K562 (cell line): ENCODE results near the gene RNFT2. TPM values are rescaled to one million over a fixed set of nuclear protein-coding genes. Genes with fewer than 3 reads are reported as not detected.

Source experiments
- ATAC-seq: fragments of 200-7000 bp; cut with Tn5 transposase; 3 replicates; pipeline ENCODE4 v1.9.1; 2020; ENCODE audit warnings: moderate library complexity
- Bru-seq: library from RNA; stranded (reverse); fragments of 400-500 nt; gene quantifications from one replicate; lab custom pipeline; 2021; lab: Mats Ljungman, UMichigan
- BruChase-seq, 2 experiments: library from RNA; stranded (reverse); fragments of 400-500 nt; gene quantifications; one replicate each; lab custom pipeline; 2021; lab: Mats Ljungman, UMichigan
- BruUV-seq: library from RNA; stranded (reverse); fragments of 400-500 nt; replicated peaks from 2 replicates; lab custom pipeline; 2021; lab: Mats Ljungman, UMichigan
- CTCF ChIA-PET: fragments of 300-600 bp; formaldehyde crosslinking; extraction: SDS; loops from one replicate; lab custom pipeline; 2021; ENCODE audit warnings: low intra/inter-chr PET ratio; lab: Yijun Ruan, JAX
- POLR2A ChIA-PET: fragments of 300-600, 350-650 bp; sonication (Branson Sonifier 250); formaldehyde crosslinking; extraction: SDS; loops from one replicate; lab custom pipeline; 2021; ENCODE audit warnings: antibody characterized with exemption, inconsistent platforms; lab: Yijun Ruan, JAX
- DNase-seq, 4 experiments: peaks; one replicate each; pipeline versions ENCODE4 v3.0.0 to v3.0.0-alpha.2; 2011 to 2018; ENCODE audit warnings: low spot score in 3 of 4, mixed read lengths in 3 of 4; ENCODE audit errors: extremely low read depth in 1 of 4
- FAIRE-seq: peaks from 2 replicates; lab custom pipeline; 2011; peaks lifted over from hg19 to GRCh38; lab: Jason Lieb, UNC
- H2AFZ ChIP-seq: 2 replicates; pipeline ENCODE4 v1.6.0; 2011; ENCODE audit warnings: low read depth, low read length, control low read depth, inconsistent platforms
- H3K27ac ChIP-seq: fragments of 200-600 bp; 3 replicates; pipeline ENCODE4 v1.8.0; 2011; ENCODE audit warnings: low read depth, mild to moderate bottlenecking, control low read depth, inconsistent platforms, low read length, moderate library complexity, mixed read lengths; ENCODE audit errors: extremely low read depth
- H3K27me3 ChIP-seq, 2 experiments: fragments of 300-600 bp in 1 of 2; 2 replicates in 1 of 2; 3 replicates in 1 of 2; pipeline versions ENCODE4 v1.6.0 to v1.8.0; 2011; ENCODE audit warnings: inconsistent platforms in 2 of 2, low read length in 2 of 2, mild to moderate bottlenecking in 1 of 2, mixed read lengths in 1 of 2, moderate library complexity in 1 of 2; ENCODE audit not compliant: control insufficient read depth in 2 of 2, insufficient read depth in 2 of 2
- H3K36me3 ChIP-seq: fragments of 300-600 bp; 3 replicates; pipeline ENCODE4 v1.8.0; 2011; ENCODE audit warnings: mild to moderate bottlenecking, low read length, inconsistent platforms; ENCODE audit not compliant: control insufficient read depth, insufficient read depth
- H3K4me1 ChIP-seq, 2 experiments: fragments of 200-600 bp in 1 of 2; replicated peaks in 1 of 2; 2 replicates in 1 of 2; 3 replicates in 1 of 2; pipeline versions ENCODE4 v1.5.1 to v1.8.0; 2011; ENCODE audit warnings: inconsistent platforms in 2 of 2, low read length in 2 of 2, mild to moderate bottlenecking in 1 of 2, mixed read lengths in 1 of 2, moderate library complexity in 1 of 2; ENCODE audit not compliant: control insufficient read depth in 2 of 2, insufficient read depth in 2 of 2
- H3K4me2 ChIP-seq: 2 replicates; pipeline ENCODE4 v1.6.1; 2011; ENCODE audit warnings: low read length, control low read depth, inconsistent platforms, mixed read lengths; ENCODE audit not compliant: insufficient read depth
- H3K4me3 ChIP-seq: fragments of 200-600 bp; sonication (generic), shearing (Covaris generic); 2 replicates; pipeline ENCODE4 v1.5.1; 2016; ENCODE audit warnings: control low read depth, inconsistent platforms
- H3K79me2 ChIP-seq: fragments of 200-600 bp; 3 replicates; pipeline ENCODE4 v1.8.0; 2011; ENCODE audit warnings: low read length, inconsistent platforms; ENCODE audit not compliant: control insufficient read depth, insufficient read depth
- H3K9ac ChIP-seq, 2 experiments: 2 replicates each; pipeline versions ENCODE4 v1.6.0 to v1.6.1; 2011; ENCODE audit warnings: low read depth in 2 of 2, low read length in 2 of 2, control low read depth in 1 of 2, inconsistent platforms in 1 of 2, mild to moderate bottlenecking in 1 of 2, mixed read lengths in 1 of 2; ENCODE audit not compliant: insufficient read depth in 1 of 2
- H3K9me1 ChIP-seq: one replicate; pipeline ENCODE4 v1.6.0; 2011; ENCODE audit warnings: inconsistent platforms, mild to moderate bottlenecking, low read length, moderate library complexity; ENCODE audit not compliant: control insufficient read depth, insufficient read depth
- H3K9me3 ChIP-seq: replicated peaks from 2 replicates; pipeline ENCODE4 v1.5.1; 2011; ENCODE audit warnings: low read depth, low read length, inconsistent platforms; ENCODE audit not compliant: control insufficient read depth, insufficient read depth
- H4K20me1 ChIP-seq: replicated peaks from 2 replicates; pipeline ENCODE4 v1.6.1; 2011; ENCODE audit warnings: low read length, inconsistent platforms, mixed read lengths; ENCODE audit not compliant: control insufficient read depth, insufficient read depth
- ATF3 ChIP-seq, 2 experiments: fragments of 450-650 bp in 1 of 2; sonication (generic) in 1 of 2; formaldehyde crosslinking in 1 of 2; IDR thresholded peaks in 1 of 2; conservative IDR thresholded peaks in 1 of 2; 2 replicates each; pipeline versions ENCODE4 v1.6.1 to v1.8.1; 2016 to 2023; ENCODE audit warnings: mild to moderate bottlenecking in 2 of 2, moderate library complexity in 2 of 2, inconsistent platforms in 1 of 2, missing genetic modification reagents in 1 of 2
- FOSL1 ChIP-seq: fragments of 200-800 bp; sonication (Bioruptor generic); conservative IDR thresholded peaks from 2 replicates; pipeline ENCODE4 v1.6.1; 2016; ENCODE audit warnings: missing genetic modification characterization, missing compliant biosample characterization
- NBN ChIP-seq: fragments of 450-650 bp; IDR thresholded peaks from 2 replicates; pipeline ENCODE4 v1.6.1; 2016; ENCODE audit warnings: low read depth, mild to moderate bottlenecking
- POLR2G ChIP-seq: fragments of 200-400 bp; formaldehyde crosslinking; IDR thresholded peaks from 2 replicates; pipeline ENCODE4 v1.6.1; 2017; ENCODE audit warnings: low read depth, mild to moderate bottlenecking, antibody characterized with exemption, low read length, moderate library complexity
- USF1 ChIP-seq: sonication (generic); formaldehyde crosslinking; IDR thresholded peaks from 2 replicates; pipeline ENCODE4 v1.9.0; 2022; ENCODE audit warnings: mild to moderate bottlenecking, missing genetic modification reagents
- XRCC4 ChIP-seq: IDR thresholded peaks from one replicate; pipeline ENCODE4 v1.6.1; 2011; ENCODE audit not compliant: insufficient read depth, insufficient read length; ENCODE audit errors: extremely low read depth
- WGBS: fragments of 100-300 bp; shearing (Covaris generic); methylation state at CpG from one replicate; pipeline ENCODE4 v1.1.6; 2016; ENCODE audit warnings: low coverage, mixed read lengths; ENCODE audit not compliant: insufficient coverage; ENCODE audit errors: missing lambda C conversion rate; 5-methylcytosine and 5-hydroxymethylcytosine counted together
- in situ Hi-C: fragments of 300-500 bp; cut with MboI; formaldehyde crosslinking; loops from 4 replicates; pipeline ENCODE4 v1.15.0; 2018; ENCODE audit warnings: inconsistent platforms, mixed read lengths
- intact Hi-C: fragments of 100-400 bp; cut with micrococcal nuclease; formaldehyde crosslinking; loops from 2 replicates; pipeline ENCODE4 v1.14.2; 2022
- long read RNA-seq, 3 experiments: library from polyadenylated mRNA in 2 of 3; library from RNA in 1 of 3; unstranded in 2 of 3; stranded (forward) in 1 of 3; transcript quantifications; one replicate each; pipeline ENCODE4 v2.0.0, GENCODE V29; 2019 to 2022
- polyA minus RNA-seq, 3 experiments: library from RNA; depleted of rRNA, polyadenylated mRNA; stranded (reverse); fragments of >200 nt; gene quantifications; 2 replicates each; pipeline ENCODE4 v1.2.3, GENCODE V29; 2011
- polyA plus RNA-seq, 8 experiments: library from polyadenylated mRNA; depleted of rRNA in 4 of 8; stranded (reverse) in 5 of 8; unstranded in 3 of 8; fragments of >200 nt; fragmentation: Nextera tagmentation in 2 of 8; fragmentation: Illumina TruSeq in 1 of 8; extraction: Ambion mirVana in 2 of 8; extraction: Trizol in 1 of 8; gene quantifications; 2 replicates each; pipeline versions ENCODE4 v1.2.1 to v1.2.3, GENCODE V29; 2011 to 2014; ENCODE audit warnings: inconsistent platforms in 1 of 8, missing spikeins in 1 of 8
- total RNA-seq, 7 experiments: library from RNA; depleted of rRNA in 6 of 7; stranded (reverse); fragments of >200 nt in 6 of 7; fragmentation: Illumina TruSeq in 2 of 7; extraction: Trizol in 2 of 7; gene quantifications; 2 replicates each; pipeline versions ENCODE4 v1.2.1 to v1.2.3, GENCODE V29; 2011 to 2021; ENCODE audit warnings: low replicate concordance in 1 of 7
- TF ChIP-seq, protein P1 (sequence below): fragments of 450-650 bp; conservative IDR thresholded peaks from 2 replicates; pipeline ENCODE4 v1.6.1; 2016; ENCODE audit warnings: missing genetic modification characterization, low read depth, mild to moderate bottlenecking, control low read depth, missing compliant biosample characterization
- TF ChIP-seq, protein P2 (sequence below): fragments of 250-450 bp; sonication (Bioruptor Pico); IDR thresholded peaks from 2 replicates; pipeline ENCODE4 v1.4.0; 2020

The RNFT2 gene
- total RNA-seq (2011; cell fraction: chromatin; rRNA removed; ENCODE audit: low replicate concordance) = 16.0 and 21.8 TPM in 2 replicates
- total RNA-seq (2011; cell fraction: nucleolus; rRNA removed) = 12.7 and 13.2 TPM in 2 replicates
- total RNA-seq (2011; cell fraction: nucleoplasm; rRNA removed) = 18.5 and 28.9 TPM in 2 replicates
- total RNA-seq (2014; rRNA removed) (7.9 and 9.8 TPM in 2 replicates), total RNA-seq (2014; rRNA removed; fragmentation: Illumina TruSeq; extraction: Trizol) (9.5 and 10.5 TPM in 2 replicates), total RNA-seq (2015; rRNA removed; fragmentation: Illumina TruSeq; extraction: Trizol) (11.3 and 12.0 TPM in 2 replicates), total RNA-seq (2021) (23.5 and 26.3 TPM in 2 replicates), polyA plus RNA-seq (2011; rRNA removed) (8.5 and 14.1 TPM in 2 replicates), polyA plus RNA-seq (2014; fragmentation: Illumina TruSeq; extraction: Trizol) (3.5 and 3.6 TPM in 2 replicates), polyA plus RNA-seq (2014; fragmentation: Nextera tagmentation; extraction: Ambion mirVana) (10 to 100 TPM in 1 of 2 experiments, 1 to 10 TPM in 1; 7.1 to 17.3 TPM), polyA plus RNA-seq (2014; rRNA removed) (10.0 and 11.9 TPM in 2 replicates), polyA minus RNA-seq (2011; rRNA and poly(A)+ RNA removed) (21.2 TPM in 2 replicates), Bru-seq, nascent RNA (percentile 53 among the genes with signal in this experiment), BruChase-seq, experiment 1, labeled RNA remaining after a 2-hour chase (percentile 56 among the genes with signal in this experiment), BruChase-seq, experiment 2, labeled RNA remaining after a 6-hour chase (percentile 53 among the genes with signal in this experiment)
- 10.0 and 12.1 TPM in 2 replicates for polyA plus RNA-seq (2011; cell fraction: cytosol; rRNA removed)
- 7.1 and 7.3 TPM in 2 replicates for polyA plus RNA-seq (2011; cell fraction: nucleus; rRNA removed)
- polyA plus RNA-seq (2012) = 8.7 and 9.8 TPM in 2 replicates
- 14.4 and 15.7 TPM in 2 replicates for polyA minus RNA-seq (2011; cell fraction: cytosol; rRNA and poly(A)+ RNA removed)
- polyA minus RNA-seq (2011; cell fraction: nucleus; rRNA and poly(A)+ RNA removed) = 1.8 and 3.7 TPM in 2 replicates
- long read RNA-seq, experiment 1, partial matches to known transcripts = 0 of 40 reads
- long read RNA-seq, experiment 1, other reads (novel, unspliced or antisense) = 40 of 40 reads
- long read RNA-seq, experiment 2, partial matches to known transcripts = 0 of 2 reads
- long read RNA-seq, experiment 2, other reads (novel, unspliced or antisense) = 2 of 2 reads
- long read RNA-seq, experiment 3, partial matches to known transcripts = 0 of 2 reads
- long read RNA-seq, experiment 3, other reads (novel, unspliced or antisense) = 2 of 2 reads

GRCh38 chr12:116737774-116738657 lies at the start of gene RNFT2, which contains the start of gene SPRING1:
RNFT2 (plus strand) TSS chr12:116738315; CDS start chr12:116740498, 2,183 bp downstream.
SPRING1 (minus strand) TSS chr12:116738069; CDS start chr12:116737900, 169 bp downstream.
- no peaks in the 10 kb centered on the region; the same call in 1 of the 2 replicates for H4K20me1 ChIP-seq
- WGBS = 2% methylated on average over 56 of the region's 80 CpGs
- H3K9me1 ChIP-seq = peaks cover 3% of the 10 kb centered on the region
- peaks cover 16% of the 10 kb centered on the region; the same call in 2 of the 3 replicates for H3K79me2 ChIP-seq
- H3K27ac ChIP-seq = peak within 1 kb of the TSS; percentile 62; the same call in 2 of the 3 replicates
- POLR2A ChIA-PET = interaction anchor here (0.6 to 1.0 kb wide), 3 partner anchors 12 to 332 kb away, joined by 3 to 5 read pairs (median 3); no protein-coding TSS in a partner anchor
- peaks cover 12% of the 10 kb centered on the region; the same call in 2 of the 3 replicates for H3K36me3 ChIP-seq
- H2AFZ ChIP-seq = peak within 1 kb of the TSS; percentile 93
- peaks cover 8 to 13% of the 10 kb centered on the region in 2 experiments; a peak in 4 of 5 replicates for H3K4me1 ChIP-seq
- peak within 1 kb of the TSS; percentile 73 to 89 for H3K9ac ChIP-seq
- DNase-seq (peak; percentile 99 to 100 (median 99)), FAIRE-seq (peak; percentile 98), ATAC-seq (peak; percentile 100)
- no peaks in the 10 kb centered on the region for H3K9me3 ChIP-seq
- peaks cover 26 to 37% of the 10 kb centered on the region in 2 experiments for H3K27me3 ChIP-seq
- CTCF ChIA-PET = no interaction called here
- BruUV-seq = no TSS peak
- intact Hi-C loops (no loop called here), in situ Hi-C loops (no loop called here)
- H3K4me2 ChIP-seq = peak within 1 kb of the TSS; percentile 99
- H3K4me3 ChIP-seq = peak within 1 kb of the TSS; percentile 78
- TF ChIP-seq, protein P1, sequence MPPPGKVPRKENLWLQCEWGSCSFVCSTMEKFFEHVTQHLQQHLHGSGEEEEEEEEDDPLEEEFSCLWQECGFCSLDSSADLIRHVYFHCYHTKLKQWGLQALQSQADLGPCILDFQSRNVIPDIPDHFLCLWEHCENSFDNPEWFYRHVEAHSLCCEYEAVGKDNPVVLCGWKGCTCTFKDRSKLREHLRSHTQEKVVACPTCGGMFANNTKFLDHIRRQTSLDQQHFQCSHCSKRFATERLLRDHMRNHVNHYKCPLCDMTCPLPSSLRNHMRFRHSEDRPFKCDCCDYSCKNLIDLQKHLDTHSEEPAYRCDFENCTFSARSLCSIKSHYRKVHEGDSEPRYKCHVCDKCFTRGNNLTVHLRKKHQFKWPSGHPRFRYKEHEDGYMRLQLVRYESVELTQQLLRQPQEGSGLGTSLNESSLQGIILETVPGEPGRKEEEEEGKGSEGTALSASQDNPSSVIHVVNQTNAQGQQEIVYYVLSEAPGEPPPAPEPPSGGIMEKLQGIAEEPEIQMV (tag) = no peak
- 0 out of 2 replicates have a peak, but pooled peaks have one; percentile 19 for TF ChIP-seq NBN
- TF ChIP-seq POLR2G = peak; percentile 92
- TF ChIP-seq FOSL1 = no peak
- TF ChIP-seq USF1 (CRISPR knock-in tag) = peak; percentile 95
- no peak for TF ChIP-seq XRCC4
- TF ChIP-seq ATF3 (IDR thresholded peaks at IDR 0.05) = peak; percentile 46; the same call in 1 of the 2 replicates
- no peak for TF ChIP-seq ATF3 (CRISPR knock-in tag; conservative IDR thresholded peaks at IDR 0.05)
- TF ChIP-seq, protein P2, sequence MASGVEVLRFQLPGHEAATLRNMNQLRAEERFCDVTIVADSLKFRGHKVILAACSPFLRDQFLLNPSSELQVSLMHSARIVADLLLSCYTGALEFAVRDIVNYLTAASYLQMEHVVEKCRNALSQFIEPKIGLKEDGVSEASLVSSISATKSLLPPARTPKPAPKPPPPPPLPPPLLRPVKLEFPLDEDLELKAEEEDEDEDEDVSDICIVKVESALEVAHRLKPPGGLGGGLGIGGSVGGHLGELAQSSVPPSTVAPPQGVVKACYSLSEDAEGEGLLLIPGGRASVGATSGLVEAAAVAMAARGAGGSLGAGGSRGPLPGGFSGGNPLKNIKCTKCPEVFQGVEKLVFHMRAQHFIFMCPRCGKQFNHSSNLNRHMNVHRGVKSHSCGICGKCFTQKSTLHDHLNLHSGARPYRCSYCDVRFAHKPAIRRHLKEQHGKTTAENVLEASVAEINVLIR (CRISPR knock-in tag) = peak; percentile 71
